ENCODE results near the gene DDTL. TPM values are rescaled to one million over a fixed set of nuclear protein-coding genes. Genes with fewer than 3 reads are reported as not detected.

Gene DDTL
- total RNA-seq, 1 experiment from 2014 or later, result 5.8 TPM

GRCh38 chr22:24008022-24008283, 41.3 kb downstream of the DDTL start:
- TF ChIP-seq ELF4 (CRISPR knock-in tag; IDR thresholded peaks at IDR 0.05; ENCODE audit: low read depth), result no peak
- no peak overlapping the region for H3K4me3 Mint-ChIP-seq
- H3K27ac Mint-ChIP-seq, result no peak overlapping the region
- ChIA-PET CTCF (interaction anchor here (2.1 kb wide), 1 partner anchor 149 kb away, joined by 6 read pairs; no protein-coding TSS in a partner anchor), POLR2A (no interaction called here)
- ATAC-seq (no peak), DNase-seq (ENCODE audit: low spot score) (no peak)
- H3K9me3 Mint-ChIP-seq, result peaks cover 5% of the 10 kb centered on the region
- H3K27me3 Mint-ChIP-seq (ENCODE audit: low read depth), result peaks cover 18% of the 10 kb centered on the region
- peaks cover 4% of the 10 kb centered on the region for H3K4me1 Mint-ChIP-seq
- H3K36me3 Mint-ChIP-seq, result no peaks in the 10 kb centered on the region

GRCh38 chr22:24008381-24009226, 41.9 kb downstream of the DDTL start:
- ChIA-PET POLR2A (no interaction called here), CTCF (interaction anchor here (2.1 kb wide), 1 partner anchor 148 kb away, joined by 6 read pairs; no protein-coding TSS in a partner anchor)
- ATAC-seq, result no peak
- Mint-ChIP-seq H3K27me3 (ENCODE audit: low read depth) (peaks cover 18% of the 10 kb centered on the region), H3K27ac (no peak overlapping the region), H3K4me3 (no peak overlapping the region), H3K9me3 (peaks cover 5% of the 10 kb centered on the region), H3K36me3 (no peaks in the 10 kb centered on the region), H3K4me1 (peaks cover 4% of the 10 kb centered on the region)
- TF ChIP-seq GTF2I (CRISPR knock-in tag; conservative IDR thresholded peaks at IDR 0.05), result no peak
- TF ChIP-seq TCF7 (CRISPR knock-in tag; IDR thresholded peaks at IDR 0.05; ENCODE audit: low read depth), result no peak
- TF ChIP-seq SP1 (CRISPR knock-in tag; conservative IDR thresholded peaks at IDR 0.05), result no peak
- TF ChIP-seq USF1 (CRISPR knock-in tag; IDR thresholded peaks at IDR 0.05), result no peak
- no peak for TF ChIP-seq STAT6 (CRISPR knock-in tag; conservative IDR thresholded peaks at IDR 0.05; ENCODE audit: low read depth)
- no peak for TF ChIP-seq ZMAT4 (CRISPR knock-in tag; IDR thresholded peaks at IDR 0.05)
- DNase-seq (ENCODE audit: low spot score), result no peak

- DNase-seq (ENCODE audit: low spot score) (no peak), ATAC-seq (no peak)
- ChIA-PET CTCF (interaction anchor here (0.5 to 2.1 kb wide), 3 partner anchors 147 to 238 kb away, joined by 3 to 6 read pairs (median 3); no protein-coding TSS in a partner anchor), POLR2A (no interaction called here)
- no peak overlapping the region for H3K4me3 Mint-ChIP-seq
- no peaks in the 10 kb centered on the region for H3K36me3 Mint-ChIP-seq
- peaks cover 5% of the 10 kb centered on the region for H3K9me3 Mint-ChIP-seq
- peaks cover 18% of the 10 kb centered on the region for H3K27me3 Mint-ChIP-seq (ENCODE audit: low read depth)
- H3K27ac Mint-ChIP-seq, result no peak overlapping the region
- peaks cover 4% of the 10 kb centered on the region for H3K4me1 Mint-ChIP-seq
- TF ChIP-seq TCF7 (CRISPR knock-in tag; IDR thresholded peaks at IDR 0.05; ENCODE audit: low read depth) (no peak), ATF3 (CRISPR knock-in tag; conservative IDR thresholded peaks at IDR 0.05) (no peak), ZNF423 (CRISPR knock-in tag; IDR thresholded peaks at IDR 0.05) (no peak), NFATC4 (CRISPR knock-in tag; IDR thresholded peaks at IDR 0.05) (no peak), ZNF416 (CRISPR knock-in tag; IDR thresholded peaks at IDR 0.05) (no peak), SMAD4 (CRISPR knock-in tag; IDR thresholded peaks at IDR 0.05) (no peak), PREB (CRISPR knock-in tag; IDR thresholded peaks at IDR 0.05; ENCODE audit: borderline replicate concordance) (no peak), OVOL2 (CRISPR knock-in tag; IDR thresholded peaks at IDR 0.05; ENCODE audit: borderline replicate concordance) (no peak), ZNF671 (CRISPR knock-in tag; IDR thresholded peaks at IDR 0.05) (no peak), TP53 (CRISPR knock-in tag; IDR thresholded peaks at IDR 0.05) (no peak), E2F1 (CRISPR knock-in tag; IDR thresholded peaks at IDR 0.05) (no peak), FOXP4 (CRISPR knock-in tag; IDR thresholded peaks at IDR 0.05) (no peak), STAT6 (CRISPR knock-in tag; conservative IDR thresholded peaks at IDR 0.05; ENCODE audit: low read depth) (no peak)
These were observed 42.7 kb downstream of the DDTL start for GRCh38 chr22:24009227-24010017.
